IPS-NIHi11 (cell line): ENCODE data around the gene SPATA32.
"Not testable (repeated sequence)": the region's sequence is repeated elsewhere in the genome, so short reads cannot be mapped to it uniquely, and the experiment has no call there.

Experiments
- DNase-seq: peaks from one replicate; pipeline ENCODE4 v3.0.0; 2012; ENCODE audit warnings: mixed read lengths, low spot score

The SPATA32 gene

GRCh38 chr17:45261577-45262515 lies at the start of gene SPATA32:
Gene SPATA32, minus strand, starts transcription at chr17:45262094. Its CDS starts 78 bp downstream, at chr17:45262016.
- peak; percentile 74 for DNase-seq

- DNase-seq = no peak
These were observed 49.5 kb upstream of the SPATA32 start for GRCh38 chr17:45311401-45311759.

- no peak for DNase-seq
These were observed 48.8 kb upstream of the SPATA32 start for GRCh38 chr17:45310380-45311324.

- DNase-seq = no peak
These were observed 47.5 kb upstream of the SPATA32 start for GRCh38 chr17:45309400-45309799.

- no peak for DNase-seq
These were observed 46.9 kb upstream of the SPATA32 start for GRCh38 chr17:45308840-45309239.

DNA sequence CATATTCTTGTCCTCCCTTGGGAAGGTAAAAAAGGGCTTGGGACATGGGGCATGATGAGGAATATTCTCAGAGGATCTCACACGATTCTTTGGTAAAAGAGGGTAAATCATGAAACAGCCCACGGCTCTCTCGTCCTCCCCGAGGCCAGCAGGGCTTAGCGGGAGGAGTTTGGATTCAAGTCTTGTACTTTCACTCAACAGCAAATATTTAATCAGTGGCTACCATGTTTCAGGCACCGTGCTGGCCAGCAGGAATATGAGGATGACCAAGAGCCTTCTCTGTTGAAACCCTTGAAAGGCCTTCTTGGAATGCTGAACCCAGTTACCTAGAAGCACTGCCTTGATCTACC lies 46.1 kb upstream of the SPATA32 start:
- DNase-seq = no peak

DNA sequence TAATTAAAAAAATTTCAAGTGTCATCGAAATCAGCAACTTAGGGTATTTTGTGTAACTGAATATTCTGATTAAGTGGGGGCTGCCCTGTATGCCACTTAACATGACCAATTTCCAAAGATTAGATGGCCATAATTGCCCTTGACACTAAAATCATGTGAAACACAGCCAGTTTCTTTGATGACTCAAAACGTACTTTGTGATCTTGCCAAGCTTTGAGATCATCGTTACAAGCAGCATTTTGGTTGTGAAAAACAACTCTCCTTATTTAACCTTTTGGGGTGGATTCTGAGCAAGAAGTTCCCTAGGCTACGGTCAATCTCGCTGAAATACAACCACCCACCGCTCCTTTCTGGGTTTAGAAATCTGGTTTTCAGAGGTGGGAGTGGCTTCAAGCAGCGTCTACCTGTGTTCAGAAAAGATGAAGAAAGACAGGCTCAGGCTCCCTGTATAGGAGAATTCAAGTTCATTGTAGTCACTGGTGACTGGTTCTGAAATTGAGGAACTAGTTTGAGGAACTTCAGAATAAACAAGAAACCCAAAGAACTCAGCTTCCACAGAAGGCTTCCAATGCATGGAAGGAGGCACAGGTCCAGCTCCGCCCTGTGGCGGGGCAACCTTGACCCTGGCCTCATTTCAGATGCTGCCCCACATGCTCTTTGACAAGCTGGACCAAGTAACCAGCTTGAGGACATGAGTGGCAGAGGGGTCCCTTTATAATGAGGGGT lies 45.6 kb upstream of the SPATA32 start:
- DNase-seq = no peak

DNA sequence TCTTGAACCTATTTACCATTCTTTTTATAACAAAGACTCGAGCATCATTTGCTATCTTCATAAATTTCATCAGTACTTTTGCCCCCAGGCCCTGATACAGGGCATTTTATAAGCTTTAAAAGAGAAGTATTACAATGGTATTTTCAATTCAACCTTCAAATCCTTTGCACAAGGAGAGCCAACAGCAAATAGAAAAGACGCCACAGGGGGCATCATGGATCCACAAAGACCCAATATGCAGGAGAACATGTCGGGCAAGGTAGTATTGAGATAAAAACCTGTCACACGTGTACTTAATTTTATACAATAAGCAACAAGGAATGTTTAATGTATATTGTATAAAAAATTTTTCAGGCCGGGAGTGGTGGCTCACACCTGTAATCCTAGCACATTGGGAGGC lies 44.7 kb upstream of the SPATA32 start:
- no peak for DNase-seq

- no peak for DNase-seq
These were observed 44.2 kb upstream of the SPATA32 start for GRCh38 chr17:45306094-45306493.

DNA sequence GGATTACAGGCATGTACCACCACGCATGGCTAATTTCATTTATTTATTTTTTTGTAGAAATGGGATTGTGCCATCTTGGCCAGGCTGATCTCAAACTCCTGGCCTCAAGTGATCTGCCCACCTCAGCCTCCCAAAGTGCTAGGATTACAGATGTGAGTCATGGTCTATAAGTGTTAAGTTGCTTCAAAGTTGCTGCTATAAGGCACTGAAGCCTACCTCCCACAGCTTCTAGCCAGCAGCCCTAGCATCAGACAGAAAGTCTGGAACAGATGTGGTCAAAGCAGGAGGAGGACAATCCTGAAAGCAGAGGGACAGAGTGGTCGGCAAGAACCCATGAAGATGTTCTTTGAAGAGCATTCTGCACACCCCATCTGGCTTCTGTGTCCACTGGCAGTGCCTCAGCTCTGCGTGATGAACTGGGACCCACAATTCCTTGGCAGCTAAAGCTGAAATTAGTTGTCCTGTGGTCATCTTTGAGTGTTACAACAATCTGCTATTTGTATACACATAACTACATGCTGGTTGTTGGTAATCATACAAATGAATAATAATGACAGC lies 43.7 kb upstream of the SPATA32 start:
- DNase-seq = no peak

DNA sequence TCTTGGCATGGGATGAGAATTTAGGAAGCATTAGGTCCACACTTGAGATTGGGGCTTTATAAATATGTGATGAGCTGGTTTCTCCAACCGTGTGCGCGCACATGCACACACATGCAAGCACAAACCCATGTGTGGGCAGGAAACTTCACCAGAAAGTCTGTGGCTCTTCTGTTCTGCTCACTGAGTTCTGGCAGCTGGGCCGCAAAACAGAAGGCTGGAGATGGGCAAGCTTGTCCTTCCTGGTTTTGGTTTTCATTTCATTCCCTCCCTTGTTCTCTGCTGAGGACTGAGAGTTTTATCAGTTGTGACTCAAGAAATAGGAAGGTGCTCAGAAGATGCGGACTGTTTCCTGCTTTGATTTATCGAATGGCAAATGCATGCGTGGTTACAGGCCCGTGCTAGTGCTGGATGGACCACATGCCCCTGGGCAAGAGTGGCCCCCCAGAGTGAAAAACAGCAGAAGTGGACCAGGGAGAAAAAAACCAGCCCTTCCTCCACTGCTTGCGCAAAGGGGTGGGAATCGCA lies 40.8 kb upstream of the SPATA32 start:
- no peak for DNase-seq

- not testable (repeated sequence) for DNase-seq
These were observed 40.3 kb upstream of the SPATA32 start for GRCh38 chr17:45302220-45302619.

DNA sequence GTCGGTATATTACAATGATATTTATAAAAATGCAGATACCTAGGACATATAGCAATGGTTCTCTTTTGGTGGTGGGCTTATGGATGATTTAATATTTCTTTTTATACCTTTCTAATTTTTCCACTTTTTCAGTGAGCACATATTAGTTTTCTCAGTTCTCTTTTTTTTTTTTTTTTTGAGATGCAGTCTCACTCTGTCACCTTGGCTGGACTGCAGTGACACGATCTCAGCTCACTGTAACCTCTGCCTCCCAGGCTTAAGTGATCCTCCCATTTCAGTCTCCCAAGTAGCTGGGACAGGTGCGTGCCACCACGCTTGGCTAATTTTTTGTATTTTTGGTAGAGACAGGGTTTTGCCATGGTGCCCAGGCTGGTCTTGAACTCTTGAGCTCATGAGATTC lies 39.8 kb upstream of the SPATA32 start:
- DNase-seq = no peak

DNA sequence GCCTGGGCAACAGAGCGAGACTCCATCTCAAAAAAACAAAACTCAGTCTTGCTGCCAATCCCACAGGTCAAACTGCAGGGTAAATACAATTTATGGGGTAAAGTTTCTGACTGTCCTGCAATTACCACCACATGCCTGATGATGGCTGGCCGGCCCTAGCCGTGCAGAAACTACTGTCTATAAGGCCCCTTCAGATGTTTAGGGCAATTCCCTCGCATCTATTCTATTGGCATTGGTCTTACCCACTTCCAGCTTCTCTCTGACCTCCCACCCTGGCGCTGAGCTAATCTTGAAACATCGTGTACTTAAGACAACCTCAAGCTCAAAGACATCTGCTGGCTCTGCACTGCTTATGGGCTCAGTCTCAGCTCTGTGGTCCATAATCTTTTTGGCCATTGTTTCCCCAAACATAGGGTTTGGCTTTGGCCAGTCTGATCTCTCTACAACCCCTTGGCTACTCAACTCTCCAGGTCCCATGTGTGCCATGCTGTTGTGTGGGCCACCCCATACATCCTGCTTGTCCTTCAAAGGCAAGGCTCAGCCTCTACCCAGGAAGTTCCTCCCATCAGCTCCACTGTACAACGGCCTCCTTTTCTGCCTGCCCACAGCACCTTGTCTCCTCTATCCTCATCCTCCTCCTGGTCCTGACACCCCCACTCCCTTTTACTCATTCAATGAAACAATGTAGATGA lies 38.3 kb upstream of the SPATA32 start:
- DNase-seq = no peak

GRCh38 chr17:45299361-45299760 lies 37.5 kb upstream of the SPATA32 start:
- no peak for DNase-seq

- DNase-seq = no peak
These were observed 36.8 kb upstream of the SPATA32 start for GRCh38 chr17:45298546-45299285.

- DNase-seq = no peak
These were observed 34.9 kb upstream of the SPATA32 start for GRCh38 chr17:45296833-45297124.

DNA sequence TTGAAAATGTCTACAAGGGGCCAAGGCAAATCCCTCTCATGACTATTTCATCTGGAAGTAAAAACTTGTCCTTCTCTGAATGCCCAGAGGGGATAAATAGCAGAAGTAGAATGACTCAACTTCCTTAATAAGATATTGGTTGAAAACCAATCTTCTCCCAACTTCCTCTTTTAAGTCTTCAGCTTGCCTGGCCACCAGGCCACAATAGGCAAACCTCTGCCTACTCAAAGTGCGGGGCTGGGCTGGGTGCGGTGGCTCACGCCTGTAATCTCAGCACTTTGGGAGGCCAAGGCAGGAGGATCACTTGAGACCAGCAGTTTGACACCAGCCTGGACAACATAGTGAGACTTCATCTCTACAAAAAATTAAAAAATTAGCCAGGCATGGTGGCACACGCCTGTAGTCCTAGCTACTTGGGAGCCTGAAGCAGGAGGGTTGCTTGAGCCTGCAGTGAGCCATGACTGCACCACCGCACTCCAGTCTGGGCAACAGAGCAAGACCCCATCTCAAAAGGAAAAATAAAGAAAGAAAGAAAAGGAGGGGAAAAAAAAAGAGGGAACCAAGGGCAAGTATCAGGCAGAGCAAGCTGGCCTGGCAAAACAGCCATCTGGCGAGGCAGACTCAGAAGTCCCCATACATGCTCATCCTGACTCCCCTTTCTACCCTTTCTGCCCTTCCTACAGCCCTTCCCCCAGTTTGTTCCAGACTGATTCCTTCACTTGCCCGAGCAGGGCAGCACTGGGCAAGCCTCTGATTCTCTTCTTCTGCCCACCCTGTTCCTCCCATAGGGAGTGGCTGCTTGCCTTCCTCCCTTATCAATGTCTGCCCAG lies 34.3 kb upstream of the SPATA32 start:
- DNase-seq = no peak

DNA sequence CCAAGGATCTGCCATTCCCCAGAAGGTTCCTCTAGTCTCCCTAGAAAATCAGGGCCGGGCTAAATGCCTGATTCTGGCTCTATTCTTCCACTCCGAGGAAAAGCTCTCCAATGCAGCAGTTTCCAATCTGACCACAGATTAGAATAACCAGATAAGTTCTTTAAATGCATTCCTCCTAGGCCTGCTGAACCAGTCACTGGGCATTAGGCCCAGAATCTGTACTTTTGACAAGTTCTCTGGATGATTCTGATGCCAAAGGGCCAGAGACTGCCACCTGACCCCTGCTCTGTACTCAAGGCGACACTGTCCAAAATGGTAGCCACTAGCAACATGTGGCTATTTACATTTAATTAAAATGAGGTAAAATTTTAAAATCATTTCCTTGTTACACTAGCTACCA lies 32.6 kb upstream of the SPATA32 start:
- no peak for DNase-seq
